K562 (cell line): ENCODE results near the gene KRT33B. TPM values are rescaled to one million over a fixed set of nuclear protein-coding genes. Genes with fewer than 3 reads are reported as not detected.

Experiments used
- ATAC-seq: fragments of 200-7000 bp; cut with Tn5 transposase; 3 replicates; pipeline ENCODE4 v1.9.1; 2020; ENCODE audit warnings: moderate library complexity
- BruUV-seq: library from RNA; stranded (reverse); fragments of 400-500 nt; replicated peaks from 2 replicates; lab custom pipeline; 2021; lab: Mats Ljungman, UMichigan
- CTCF ChIA-PET: fragments of 300-600 bp; formaldehyde crosslinking; extraction: SDS; loops from one replicate; lab custom pipeline; 2021; ENCODE audit warnings: low intra/inter-chr PET ratio; lab: Yijun Ruan, JAX
- POLR2A ChIA-PET: fragments of 300-600, 350-650 bp; sonication (Branson Sonifier 250); formaldehyde crosslinking; extraction: SDS; loops from one replicate; lab custom pipeline; 2021; ENCODE audit warnings: antibody characterized with exemption, inconsistent platforms; lab: Yijun Ruan, JAX
- DNase-seq, 4 experiments: peaks; one replicate each; pipeline versions ENCODE4 v3.0.0 to v3.0.0-alpha.2; 2011 to 2018; ENCODE audit warnings: low spot score in 3 of 4, mixed read lengths in 3 of 4; ENCODE audit errors: extremely low read depth in 1 of 4
- FAIRE-seq: peaks from 2 replicates; lab custom pipeline; 2011; peaks lifted over from hg19 to GRCh38; lab: Jason Lieb, UNC
- H2AFZ ChIP-seq: 2 replicates; pipeline ENCODE4 v1.6.0; 2011; ENCODE audit warnings: low read depth, low read length, control low read depth, inconsistent platforms
- H3K27ac ChIP-seq: fragments of 200-600 bp; 3 replicates; pipeline ENCODE4 v1.8.0; 2011; ENCODE audit warnings: low read depth, mild to moderate bottlenecking, control low read depth, inconsistent platforms, low read length, moderate library complexity, mixed read lengths; ENCODE audit errors: extremely low read depth
- H3K27me3 ChIP-seq, 2 experiments: fragments of 300-600 bp in 1 of 2; 2 replicates in 1 of 2; 3 replicates in 1 of 2; pipeline versions ENCODE4 v1.6.0 to v1.8.0; 2011; ENCODE audit warnings: inconsistent platforms in 2 of 2, low read length in 2 of 2, mild to moderate bottlenecking in 1 of 2, mixed read lengths in 1 of 2, moderate library complexity in 1 of 2; ENCODE audit not compliant: control insufficient read depth in 2 of 2, insufficient read depth in 2 of 2
- H3K36me3 ChIP-seq: fragments of 300-600 bp; 3 replicates; pipeline ENCODE4 v1.8.0; 2011; ENCODE audit warnings: mild to moderate bottlenecking, low read length, inconsistent platforms; ENCODE audit not compliant: control insufficient read depth, insufficient read depth
- H3K4me1 ChIP-seq, 2 experiments: fragments of 200-600 bp in 1 of 2; replicated peaks in 1 of 2; 2 replicates in 1 of 2; 3 replicates in 1 of 2; pipeline versions ENCODE4 v1.5.1 to v1.8.0; 2011; ENCODE audit warnings: inconsistent platforms in 2 of 2, low read length in 2 of 2, mild to moderate bottlenecking in 1 of 2, mixed read lengths in 1 of 2, moderate library complexity in 1 of 2; ENCODE audit not compliant: control insufficient read depth in 2 of 2, insufficient read depth in 2 of 2
- H3K4me2 ChIP-seq: 2 replicates; pipeline ENCODE4 v1.6.1; 2011; ENCODE audit warnings: low read length, control low read depth, inconsistent platforms, mixed read lengths; ENCODE audit not compliant: insufficient read depth
- H3K4me3 ChIP-seq: fragments of 200-600 bp; sonication (generic), shearing (Covaris generic); 2 replicates; pipeline ENCODE4 v1.5.1; 2016; ENCODE audit warnings: control low read depth, inconsistent platforms
- H3K79me2 ChIP-seq: fragments of 200-600 bp; 3 replicates; pipeline ENCODE4 v1.8.0; 2011; ENCODE audit warnings: low read length, inconsistent platforms; ENCODE audit not compliant: control insufficient read depth, insufficient read depth
- H3K9ac ChIP-seq, 2 experiments: 2 replicates each; pipeline versions ENCODE4 v1.6.0 to v1.6.1; 2011; ENCODE audit warnings: low read depth in 2 of 2, low read length in 2 of 2, control low read depth in 1 of 2, inconsistent platforms in 1 of 2, mild to moderate bottlenecking in 1 of 2, mixed read lengths in 1 of 2; ENCODE audit not compliant: insufficient read depth in 1 of 2
- H3K9me1 ChIP-seq: one replicate; pipeline ENCODE4 v1.6.0; 2011; ENCODE audit warnings: inconsistent platforms, mild to moderate bottlenecking, low read length, moderate library complexity; ENCODE audit not compliant: control insufficient read depth, insufficient read depth
- H3K9me3 ChIP-seq: replicated peaks from 2 replicates; pipeline ENCODE4 v1.5.1; 2011; ENCODE audit warnings: low read depth, low read length, inconsistent platforms; ENCODE audit not compliant: control insufficient read depth, insufficient read depth
- H4K20me1 ChIP-seq: replicated peaks from 2 replicates; pipeline ENCODE4 v1.6.1; 2011; ENCODE audit warnings: low read length, inconsistent platforms, mixed read lengths; ENCODE audit not compliant: control insufficient read depth, insufficient read depth
- ADNP ChIP-seq: fragments of 200-800 bp; sonication (Bioruptor generic); IDR thresholded peaks from 2 replicates; pipeline ENCODE4 v1.6.1; 2016; ENCODE audit warnings: missing genetic modification characterization, missing compliant biosample characterization
- CBFA2T2 ChIP-seq: fragments of 450-650 bp; conservative IDR thresholded peaks from 2 replicates; pipeline ENCODE4 v1.6.1; 2017; ENCODE audit warnings: mild to moderate bottlenecking
- CBX8 ChIP-seq: fragments of 200-600 bp; sonication (generic); IDR thresholded peaks from 2 replicates; pipeline ENCODE4 v1.6.1; 2012; ENCODE audit warnings: borderline replicate concordance, mixed run types, low read depth, mild to moderate bottlenecking, moderate library complexity, mixed read lengths, low read length, control low read depth, inconsistent platforms; ENCODE audit not compliant: poor library complexity, severe bottlenecking; ENCODE audit errors: extremely low read depth
- KDM1A ChIP-seq, 2 experiments: fragments of 450-650 bp; IDR thresholded peaks; 2 replicates each; pipeline ENCODE4 v1.6.1; 2016; ENCODE audit warnings: mild to moderate bottlenecking in 2 of 2
- KLF13 ChIP-seq: fragments of 450-650 bp; IDR thresholded peaks from 2 replicates; pipeline ENCODE4 v1.6.1; 2016; ENCODE audit warnings: missing genetic modification characterization, low read depth, mild to moderate bottlenecking, missing compliant biosample characterization, moderate library complexity, borderline replicate concordance
- POLR3A ChIP-seq: IDR thresholded peaks from 2 replicates; pipeline ENCODE4 v1.6.1; 2011; ENCODE audit warnings: borderline replicate concordance, mild to moderate bottlenecking, moderate library complexity; ENCODE audit not compliant: insufficient read length, insufficient read depth; ENCODE audit errors: extremely low read depth
- PTTG1 ChIP-seq: fragments of 450-650 bp; IDR thresholded peaks from 2 replicates; pipeline ENCODE4 v1.6.1; 2016; ENCODE audit warnings: low read depth, mild to moderate bottlenecking, missing genetic modification characterization, missing compliant biosample characterization
- WHSC1 ChIP-seq: IDR thresholded peaks from one replicate; pipeline ENCODE4 v1.6.1; 2012; ENCODE audit warnings: low read length, control low read depth, inconsistent platforms
- ZNF408 ChIP-seq: fragments of 250-450 bp; sonication (Bioruptor Pico); IDR thresholded peaks from 2 replicates; pipeline ENCODE4 v1.4.0; 2020; ENCODE audit warnings: low read depth, mild to moderate bottlenecking, moderate library complexity
- WGBS: fragments of 100-300 bp; shearing (Covaris generic); methylation state at CpG from one replicate; pipeline ENCODE4 v1.1.6; 2016; ENCODE audit warnings: low coverage, mixed read lengths; ENCODE audit not compliant: insufficient coverage; ENCODE audit errors: missing lambda C conversion rate; 5-methylcytosine and 5-hydroxymethylcytosine counted together
- in situ Hi-C: fragments of 300-500 bp; cut with MboI; formaldehyde crosslinking; loops from 4 replicates; pipeline ENCODE4 v1.15.0; 2018; ENCODE audit warnings: inconsistent platforms, mixed read lengths
- intact Hi-C: fragments of 100-400 bp; cut with micrococcal nuclease; formaldehyde crosslinking; loops from 2 replicates; pipeline ENCODE4 v1.14.2; 2022
- polyA plus RNA-seq, 8 experiments: library from polyadenylated mRNA; depleted of rRNA in 4 of 8; stranded (reverse) in 5 of 8; unstranded in 3 of 8; fragments of >200 nt; fragmentation: Nextera tagmentation in 2 of 8; fragmentation: Illumina TruSeq in 1 of 8; extraction: Ambion mirVana in 2 of 8; extraction: Trizol in 1 of 8; gene quantifications; 2 replicates each; pipeline versions ENCODE4 v1.2.1 to v1.2.3, GENCODE V29; 2011 to 2014; ENCODE audit warnings: inconsistent platforms in 1 of 8, missing spikeins in 1 of 8
- total RNA-seq, 7 experiments: library from RNA; depleted of rRNA in 6 of 7; stranded (reverse); fragments of >200 nt in 6 of 7; fragmentation: Illumina TruSeq in 2 of 7; extraction: Trizol in 2 of 7; gene quantifications; 2 replicates each; pipeline versions ENCODE4 v1.2.1 to v1.2.3, GENCODE V29; 2011 to 2021; ENCODE audit warnings: low replicate concordance in 1 of 7
- TF ChIP-seq, protein P1 (sequence below), 2 experiments: fragments of 450-650 bp; formaldehyde crosslinking in 1 of 2; IDR thresholded peaks; 2 replicates each; pipeline versions ENCODE4 v1.4.0 to v1.6.1; 2014 to 2020; ENCODE audit warnings: mild to moderate bottlenecking in 2 of 2, borderline replicate concordance in 1 of 2, low read depth in 1 of 2
- TF ChIP-seq, protein P2 (sequence below): fragments of 250-450 bp; sonication (Bioruptor Pico); IDR thresholded peaks from 2 replicates; pipeline ENCODE4 v1.4.0; 2020; ENCODE audit warnings: mild to moderate bottlenecking

KRT33B gene
- total and polyA plus RNA-seq, 9 of the 15 experiments (the other 6 are each of a cell fraction or from before 2014, with no cell fraction given) = not detected

DNA sequence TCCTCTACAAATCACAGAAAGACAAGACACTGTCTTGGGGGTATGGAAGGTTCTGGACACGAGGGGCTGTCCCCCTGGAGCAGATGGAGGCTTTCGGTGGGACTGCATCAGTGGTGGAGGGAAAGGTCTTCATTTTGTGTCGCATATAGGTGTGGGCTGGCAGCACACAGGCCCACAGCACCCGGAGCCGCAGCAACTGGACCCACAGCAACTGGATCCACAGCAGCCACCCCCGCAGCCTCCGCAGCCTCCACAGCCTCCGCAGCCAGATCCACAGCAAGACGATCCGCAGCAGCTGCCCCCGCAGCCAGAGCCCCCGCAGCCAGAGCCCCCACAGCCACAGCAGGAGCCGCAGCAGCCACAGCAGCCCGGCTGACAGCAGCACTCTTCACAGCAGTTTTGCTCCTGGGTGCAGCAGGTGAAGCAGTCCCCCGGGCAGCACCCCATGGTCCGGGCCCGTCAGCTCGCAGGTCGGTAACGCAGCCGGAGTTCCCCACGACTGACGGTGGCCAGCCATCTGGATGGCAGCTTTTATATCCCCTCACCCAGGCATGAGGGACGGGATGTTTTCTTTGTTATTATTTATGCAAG is 54.3 kb downstream of the KRT33B start, which contains the start of gene KRTAP17-1:
Gene KRTAP17-1, minus strand, starts transcription at position 507 of the 591 bp plus-strand sequence. Its CDS starts 60 bp downstream, at position 447.
- no peak for TF ChIP-seq KDM1A (IDR thresholded peaks at IDR 0.05)
- TF ChIP-seq POLR3A = no peak
- no peak for TF ChIP-seq ADNP (tag)
- no peak for TF ChIP-seq PTTG1
- no peak for TF ChIP-seq CBX8
- no peak for TF ChIP-seq ZNF408 (CRISPR knock-in tag)
- TF ChIP-seq CBFA2T2 = no peak
- TF ChIP-seq WHSC1 = no peak
- TF ChIP-seq, protein P1, sequence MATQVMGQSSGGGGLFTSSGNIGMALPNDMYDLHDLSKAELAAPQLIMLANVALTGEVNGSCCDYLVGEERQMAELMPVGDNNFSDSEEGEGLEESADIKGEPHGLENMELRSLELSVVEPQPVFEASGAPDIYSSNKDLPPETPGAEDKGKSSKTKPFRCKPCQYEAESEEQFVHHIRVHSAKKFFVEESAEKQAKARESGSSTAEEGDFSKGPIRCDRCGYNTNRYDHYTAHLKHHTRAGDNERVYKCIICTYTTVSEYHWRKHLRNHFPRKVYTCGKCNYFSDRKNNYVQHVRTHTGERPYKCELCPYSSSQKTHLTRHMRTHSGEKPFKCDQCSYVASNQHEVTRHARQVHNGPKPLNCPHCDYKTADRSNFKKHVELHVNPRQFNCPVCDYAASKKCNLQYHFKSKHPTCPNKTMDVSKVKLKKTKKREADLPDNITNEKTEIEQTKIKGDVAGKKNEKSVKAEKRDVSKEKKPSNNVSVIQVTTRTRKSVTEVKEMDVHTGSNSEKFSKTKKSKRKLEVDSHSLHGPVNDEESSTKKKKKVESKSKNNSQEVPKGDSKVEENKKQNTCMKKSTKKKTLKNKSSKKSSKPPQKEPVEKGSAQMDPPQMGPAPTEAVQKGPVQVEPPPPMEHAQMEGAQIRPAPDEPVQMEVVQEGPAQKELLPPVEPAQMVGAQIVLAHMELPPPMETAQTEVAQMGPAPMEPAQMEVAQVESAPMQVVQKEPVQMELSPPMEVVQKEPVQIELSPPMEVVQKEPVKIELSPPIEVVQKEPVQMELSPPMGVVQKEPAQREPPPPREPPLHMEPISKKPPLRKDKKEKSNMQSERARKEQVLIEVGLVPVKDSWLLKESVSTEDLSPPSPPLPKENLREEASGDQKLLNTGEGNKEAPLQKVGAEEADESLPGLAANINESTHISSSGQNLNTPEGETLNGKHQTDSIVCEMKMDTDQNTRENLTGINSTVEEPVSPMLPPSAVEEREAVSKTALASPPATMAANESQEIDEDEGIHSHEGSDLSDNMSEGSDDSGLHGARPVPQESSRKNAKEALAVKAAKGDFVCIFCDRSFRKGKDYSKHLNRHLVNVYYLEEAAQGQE (IDR thresholded peaks at IDR 0.05; ENCODE audit: borderline replicate concordance) = no peak
- TF ChIP-seq, protein P1 (CRISPR knock-in tag; IDR thresholded peaks at IDR 0.05; ENCODE audit: low read depth) = no peak
- TF ChIP-seq KLF13 = no peak
- TF ChIP-seq, protein P2, sequence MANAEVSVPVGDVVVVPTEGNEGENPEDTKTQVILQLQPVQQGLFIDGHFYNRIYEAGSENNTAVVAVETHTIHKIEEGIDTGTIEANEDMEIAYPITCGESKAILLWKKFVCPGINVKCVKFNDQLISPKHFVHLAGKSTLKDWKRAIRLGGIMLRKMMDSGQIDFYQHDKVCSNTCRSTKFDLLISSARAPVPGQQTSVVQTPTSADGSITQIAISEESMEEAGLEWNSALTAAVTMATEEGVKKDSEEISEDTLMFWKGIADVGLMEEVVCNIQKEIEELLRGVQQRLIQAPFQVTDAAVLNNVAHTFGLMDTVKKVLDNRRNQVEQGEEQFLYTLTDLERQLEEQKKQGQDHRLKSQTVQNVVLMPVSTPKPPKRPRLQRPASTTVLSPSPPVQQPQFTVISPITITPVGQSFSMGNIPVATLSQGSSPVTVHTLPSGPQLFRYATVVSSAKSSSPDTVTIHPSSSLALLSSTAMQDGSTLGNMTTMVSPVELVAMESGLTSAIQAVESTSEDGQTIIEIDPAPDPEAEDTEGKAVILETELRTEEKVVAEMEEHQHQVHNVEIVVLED (CRISPR knock-in tag) = no peak
- no TSS peak for BruUV-seq

More for the DNA sequence above, 54.3 kb downstream of the KRT33B start, which contains the start of gene KRTAP17-1:
- H3K27ac ChIP-seq = no peak within 1 kb of the TSS
- H3K4me3 ChIP-seq = no peak within 1 kb of the TSS
- in situ Hi-C loops (no loop called here), intact Hi-C loops (no loop called here)
- H3K4me1 ChIP-seq = peaks cover 0 to 3% of the 10 kb centered on the region in 2 experiments; a peak in 1 of 5 replicates
- ChIA-PET POLR2A (interaction anchor here (0.5 to 0.7 kb wide), 2 partner anchors 160 to 164 kb away, joined by 3 to 4 read pairs; no protein-coding TSS in a partner anchor), CTCF (no interaction called here)
- DNase-seq (no peak), ATAC-seq (no peak), FAIRE-seq (no peak)
- WGBS = 1% methylated on average over 24 of the region's 24 CpGs
- H3K27me3 ChIP-seq = peaks cover 17 to 20% of the 10 kb centered on the region in 2 experiments; a peak in 3 of 5 replicates
- H2AFZ ChIP-seq = no peak within 1 kb of the TSS
- no peak within 1 kb of the TSS for H3K9ac ChIP-seq
- H3K9me3 ChIP-seq = no peaks in the 10 kb centered on the region
- no peak within 1 kb of the TSS for H3K4me2 ChIP-seq
- no peaks in the 10 kb centered on the region for H3K36me3 ChIP-seq
- no peaks in the 10 kb centered on the region for H3K9me1 ChIP-seq
- no peaks in the 10 kb centered on the region for H4K20me1 ChIP-seq
- H3K79me2 ChIP-seq = no peaks in the 10 kb centered on the region
